Ishikawa (cell line): Measurements from ENCODE around the gene CCM2.

Source experiments
- CEBPB ChIP-seq: IDR thresholded peaks from 2 replicates; pipeline ENCODE4 v1.6.1; 2012
- CREB1 ChIP-seq: IDR thresholded peaks from 2 replicates; pipeline ENCODE4 v1.6.1; 2012; ENCODE audit warnings: low read depth
- EP300 ChIP-seq: IDR thresholded peaks from 2 replicates; pipeline ENCODE4 v1.6.1; 2012; ENCODE audit warnings: borderline replicate concordance
- FOXM1 ChIP-seq: IDR thresholded peaks from 2 replicates; pipeline ENCODE4 v1.6.1; 2012; ENCODE audit warnings: low read depth, borderline replicate concordance
- RAD21 ChIP-seq: IDR thresholded peaks from 2 replicates; pipeline ENCODE4 v1.6.1; 2012; ENCODE audit warnings: low read depth
- REST ChIP-seq: IDR thresholded peaks from 2 replicates; pipeline ENCODE4 v1.6.1; 2012; ENCODE audit warnings: low read depth, mild to moderate bottlenecking
- TAF1 ChIP-seq: IDR thresholded peaks from 2 replicates; pipeline ENCODE4 v1.6.1; 2012; ENCODE audit warnings: low read depth, mild to moderate bottlenecking
- TCF12 ChIP-seq: IDR thresholded peaks from 2 replicates; pipeline ENCODE4 v1.6.1; 2012; ENCODE audit warnings: low read depth
- TF ChIP-seq, protein P1 (sequence below): IDR thresholded peaks from 2 replicates; pipeline ENCODE4 v1.6.1; 2012
- TF ChIP-seq, protein P2 (sequence below): IDR thresholded peaks from 2 replicates; pipeline ENCODE4 v1.6.1; 2012

DNA sequence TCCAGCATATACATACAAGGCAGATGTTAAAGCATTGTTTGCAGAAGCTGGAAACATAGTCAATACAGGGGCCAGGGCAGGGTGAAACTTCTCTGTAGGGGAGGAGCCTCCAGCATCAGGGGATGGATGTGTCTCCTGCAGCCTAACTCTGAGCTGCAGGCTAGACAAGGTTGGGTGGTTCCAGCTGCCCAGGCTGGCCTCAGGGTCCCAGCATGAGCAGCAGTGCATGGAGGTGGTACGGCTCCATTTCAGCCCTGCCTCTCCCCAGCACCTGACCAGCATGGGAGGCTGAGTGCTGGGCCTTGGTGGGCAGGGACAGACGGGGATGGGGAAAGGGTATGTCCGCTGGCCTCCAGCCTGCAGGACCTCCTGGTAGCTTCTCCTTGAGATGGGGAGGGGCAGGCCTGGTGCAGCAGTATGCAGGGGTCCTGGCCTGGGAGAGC lies 118.9 kb downstream of the CCM2 start:
- TF ChIP-seq CEBPB (no peak), TAF1 (no peak), FOXM1 (no peak), REST (no peak), EP300 (no peak), CREB1 (no peak), TCF12 (no peak), RAD21 (no peak)
- TF ChIP-seq, protein P1, sequence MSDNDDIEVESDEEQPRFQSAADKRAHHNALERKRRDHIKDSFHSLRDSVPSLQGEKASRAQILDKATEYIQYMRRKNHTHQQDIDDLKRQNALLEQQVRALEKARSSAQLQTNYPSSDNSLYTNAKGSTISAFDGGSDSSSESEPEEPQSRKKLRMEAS = no peak
- TF ChIP-seq, protein P2, sequence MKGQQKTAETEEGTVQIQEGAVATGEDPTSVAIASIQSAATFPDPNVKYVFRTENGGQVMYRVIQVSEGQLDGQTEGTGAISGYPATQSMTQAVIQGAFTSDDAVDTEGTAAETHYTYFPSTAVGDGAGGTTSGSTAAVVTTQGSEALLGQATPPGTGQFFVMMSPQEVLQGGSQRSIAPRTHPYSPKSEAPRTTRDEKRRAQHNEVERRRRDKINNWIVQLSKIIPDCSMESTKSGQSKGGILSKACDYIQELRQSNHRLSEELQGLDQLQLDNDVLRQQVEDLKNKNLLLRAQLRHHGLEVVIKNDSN = no peak
